Hematopoietic multipotent progenitor cell treated with erythropoietin and hydrocortisone succinate and interleukin-3 and kit ligand, for 15 days (in vitro differentiated cells): ENCODE measurements around the gene CRYGN.

ENCODE experiments used
- DNase-seq: peaks from one replicate; pipeline ENCODE4 v3.0.0-alpha.2; 2015; ENCODE audit warnings: low spot score

CRYGN gene

GRCh38 chr7:151379534-151380198, 60.3 kb downstream of the CRYGN start:
- DNase-seq: no peak

GRCh38 chr7:151379193-151379520, 60.8 kb downstream of the CRYGN start:
- no peak for DNase-seq
